ENCODE measurements around the gene INS. TPM values are rescaled to one million over a fixed set of nuclear protein-coding genes. Genes with fewer than 3 reads are reported as not detected.

Gene INS
- total RNA-seq (2022; extraction: Qiagen RNA extraction; ENCODE audit: low read depth), result not detected in 5 replicates

GRCh38 chr11:2160736-2161259, at the start of gene INS:
Gene INS (minus strand): TSS chr11:2161209. CDS start chr11:2160971, 238 bp downstream.

GRCh38 chr11:2171591-2172003, 10.6 kb upstream of the INS start, which contains the start of gene TH:
Gene TH (minus strand): TSS chr11:2171815. CDS start chr11:2171786, 29 bp downstream.

GRCh38 chr11:2139123-2139521, 21.9 kb downstream of the INS start, which contains the start of gene IGF2:
Gene IGF2 (minus strand): TSS chr11:2139389. CDS start chr11:2135523, 3,866 bp downstream.

Other genes starting within 250 kb of the INS start
- not detected in 5 replicates for gene TNNT3, start 241.5 kb downstream of the INS start, total RNA-seq (2022; extraction: Qiagen RNA extraction; ENCODE audit: low read depth)
- gene MRPL23, start 213.9 kb downstream of the INS start, total RNA-seq (2022; extraction: Qiagen RNA extraction; ENCODE audit: low read depth), result 137 to 162 TPM (median 158 TPM) in 5 replicates
- gene H19, start 163.4 kb downstream of the INS start, total RNA-seq (2022; extraction: Qiagen RNA extraction; ENCODE audit: low read depth), result 6.6 to 13.5 TPM (median 11.6 TPM) in 5 replicates
- 1.4 to 4.4 TPM (median 2.4 TPM) in 5 replicates for gene IGF2, start 21.8 kb downstream of the INS start, total RNA-seq (2022; extraction: Qiagen RNA extraction; ENCODE audit: low read depth)
- gene TH, start 10.6 kb upstream of the INS start, total RNA-seq (2022; extraction: Qiagen RNA extraction; ENCODE audit: low read depth), result 0.13 TPM in 1 of 5 replicates, not detected in the others
- gene ASCL2, start 109.4 kb upstream of the INS start, total RNA-seq (2022; extraction: Qiagen RNA extraction; ENCODE audit: low read depth), result 0.08 to 0.09 TPM in 2 of 5 replicates, not detected in the others
- not detected in 5 replicates for gene C11orf21, start 140.7 kb upstream of the INS start, total RNA-seq (2022; extraction: Qiagen RNA extraction; ENCODE audit: low read depth)
- gene TSPAN32, start 140.8 kb upstream of the INS start, total RNA-seq (2022; extraction: Qiagen RNA extraction; ENCODE audit: low read depth), result not detected in 5 replicates
- 280 to 415 TPM (median 398 TPM) in 5 replicates for gene CD81, start 216.1 kb upstream of the INS start, total RNA-seq (2022; extraction: Qiagen RNA extraction; ENCODE audit: low read depth)
- 43.6 to 72.9 TPM (median 66.2 TPM) in 5 replicates for gene TSSC4, start 239.5 kb upstream of the INS start, total RNA-seq (2022; extraction: Qiagen RNA extraction; ENCODE audit: low read depth)